Gastroesophageal sphincter (tissue), 4 donors: ENCODE results near the gene NOTO. TPM values are rescaled to one million over a fixed set of nuclear protein-coding genes. Genes with fewer than 3 reads are reported as not detected.

ENCODE experiments used
- ATAC-seq: fragments of 150-250 bp; one replicate; pipeline ENCODE4 v1.9.1; 2016; ENCODE audit warnings: mild to moderate bottlenecking, moderate library complexity
- H3K27ac ChIP-seq, 4 donors: fragments of 200-600 bp; sonication (generic) in 3 of 4; 1 replicate in 3 of 4; 2 replicates in 1 of 4; pipeline ENCODE4 v1.5.1; 2016 to 2019
- H3K27me3 ChIP-seq: fragments of 200-600 bp; sonication (generic); one replicate; pipeline ENCODE4 v1.5.1; 2019
- H3K36me3 ChIP-seq, 2 donors: fragments of 200-600 bp; sonication (generic); one replicate each; pipeline ENCODE4 v1.5.1; 2019; ENCODE audit warnings: control low read depth in 1 of 2
- H3K4me1 ChIP-seq, 3 donors: fragments of 200-600 bp; sonication (generic); 1 replicate in 2 of 3; 2 replicates in 1 of 3; pipeline ENCODE4 v1.5.1; 2016 to 2019; ENCODE audit warnings: control low read depth in 2 of 3
- H3K4me3 ChIP-seq, 2 donors: fragments of 200-600 bp; sonication (generic); one replicate each; pipeline ENCODE4 v1.5.1; 2019; ENCODE audit warnings: mild to moderate bottlenecking in 1 of 2, moderate library complexity in 1 of 2
- H3K9me3 ChIP-seq, 3 donors: fragments of 200-600 bp; sonication (generic); one replicate each; pipeline ENCODE4 v1.5.1; 2017 to 2019; ENCODE audit warnings: control low read depth in 2 of 3
- EP300 ChIP-seq: sonication (generic); formaldehyde crosslinking; IDR thresholded peaks from one replicate; pipeline ENCODE4 v1.6.1; 2017; ENCODE audit warnings: antibody characterized with exemption, mild to moderate bottlenecking
- POLR2A ChIP-seq, 2 donors: fragments of 450-650 bp; IDR thresholded peaks; one replicate each; pipeline ENCODE4 v1.6.1; 2017; ENCODE audit warnings: antibody characterized with exemption in 2 of 2, mild to moderate bottlenecking in 2 of 2, moderate library complexity in 1 of 2
- POLR2AphosphoS5 ChIP-seq: sonication (generic); formaldehyde crosslinking; IDR thresholded peaks from one replicate; pipeline ENCODE4 v1.6.1; 2017; ENCODE audit warnings: antibody characterized with exemption
- WGBS, 2 donors: methylation state at CpG; one replicate each; pipeline ENCODE4 v1.1.5; 2018; ENCODE audit warnings: low coverage in 1 of 2; 5-methylcytosine and 5-hydroxymethylcytosine counted together
- total RNA-seq, 4 donors: library from RNA; depleted of rRNA; stranded (reverse); fragments of >200 nt; gene quantifications; one replicate each; pipeline ENCODE4 v1.1.0, GENCODE V29; 2016
- TF ChIP-seq, protein P1 (sequence below), 4 experiments: fragments of 200-600 bp in 2 of 4; fragments of 450-650 bp in 2 of 4; sonication (generic) in 1 of 4; IDR thresholded peaks; one replicate each; pipeline ENCODE4 v1.5.1; 2017 to 2019; ENCODE audit warnings: antibody characterized with exemption in 4 of 4, mild to moderate bottlenecking in 2 of 4, moderate library complexity in 2 of 4

The NOTO gene
- total RNA-seq, 4 donors from 2014 or later = not detected

DNA sequence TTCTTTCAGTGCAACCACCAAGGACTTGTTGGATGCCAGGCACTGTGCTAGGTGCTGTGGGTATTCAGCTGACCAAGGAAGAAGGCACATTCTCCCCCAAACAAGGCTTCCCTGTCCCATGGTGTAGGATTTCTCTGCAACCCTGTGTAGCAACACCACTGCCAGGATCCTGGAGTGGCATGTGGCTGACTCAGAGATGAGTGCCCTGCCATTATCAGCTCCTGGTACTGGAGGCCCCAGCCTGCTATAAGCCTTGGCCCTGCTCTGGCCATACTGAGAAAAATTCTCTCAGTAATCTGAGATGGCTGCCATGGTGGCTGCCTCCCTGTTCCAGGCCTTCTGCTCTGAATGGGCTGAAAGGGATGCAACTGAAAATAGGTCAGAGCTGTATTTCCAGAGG, 15.9 kb downstream of the NOTO start:
- ATAC-seq = no peak
- peaks cover 0 to 50% of the 10 kb centered on the region in 2 donors for H3K36me3 ChIP-seq
- no peak overlapping the region for H3K4me3 ChIP-seq
- no peaks in the 10 kb centered on the region for H3K27me3 ChIP-seq
- H3K9me3 ChIP-seq = no peaks in the 10 kb centered on the region
- H3K27ac ChIP-seq = no peak overlapping the region
- no peak for TF ChIP-seq POLR2A (IDR thresholded peaks at IDR 0.05)
- H3K4me1 ChIP-seq = peaks cover 0 to 22% (median 0%) of the 10 kb centered on the region in 3 donors

DNA sequence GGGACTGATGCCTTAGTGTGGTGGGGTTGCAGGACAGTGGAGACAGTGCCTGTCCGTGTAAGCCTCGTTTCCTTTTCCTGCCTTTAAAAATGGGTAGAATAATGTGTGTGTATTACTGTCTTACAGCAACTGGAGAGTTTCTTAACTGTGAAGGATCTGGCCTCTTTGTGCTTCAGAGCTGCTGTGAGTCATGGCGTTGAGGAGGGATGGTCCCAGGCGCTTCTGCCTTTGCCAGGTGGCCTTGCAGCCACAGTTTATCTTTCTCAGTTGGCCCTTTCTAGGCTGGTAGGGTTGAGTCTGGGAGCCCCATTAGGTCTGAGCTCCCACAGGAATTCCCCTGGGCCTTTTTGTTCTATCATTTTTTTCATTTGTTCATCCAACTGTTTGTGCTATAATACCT, 21.4 kb downstream of the NOTO start:
- Histone ChIP-seq H3K4me3 (no peak overlapping the region), H3K4me1 (no peaks in the 10 kb centered on the region), H3K27me3 (no peaks in the 10 kb centered on the region), H3K9me3 (no peaks in the 10 kb centered on the region), H3K27ac (no peak overlapping the region), H3K36me3 (peaks cover 0 to 100% of the 10 kb centered on the region in 2 donors)
- no peak for ATAC-seq
- WGBS, 2 donors = 92 to 94% methylated on average over 2 to 4 of the region's 4 CpGs
- TF ChIP-seq POLR2AphosphoS5 (no peak), EP300 (no peak), POLR2A (IDR thresholded peaks at IDR 0.05) (no peak)
- TF ChIP-seq, protein P1, sequence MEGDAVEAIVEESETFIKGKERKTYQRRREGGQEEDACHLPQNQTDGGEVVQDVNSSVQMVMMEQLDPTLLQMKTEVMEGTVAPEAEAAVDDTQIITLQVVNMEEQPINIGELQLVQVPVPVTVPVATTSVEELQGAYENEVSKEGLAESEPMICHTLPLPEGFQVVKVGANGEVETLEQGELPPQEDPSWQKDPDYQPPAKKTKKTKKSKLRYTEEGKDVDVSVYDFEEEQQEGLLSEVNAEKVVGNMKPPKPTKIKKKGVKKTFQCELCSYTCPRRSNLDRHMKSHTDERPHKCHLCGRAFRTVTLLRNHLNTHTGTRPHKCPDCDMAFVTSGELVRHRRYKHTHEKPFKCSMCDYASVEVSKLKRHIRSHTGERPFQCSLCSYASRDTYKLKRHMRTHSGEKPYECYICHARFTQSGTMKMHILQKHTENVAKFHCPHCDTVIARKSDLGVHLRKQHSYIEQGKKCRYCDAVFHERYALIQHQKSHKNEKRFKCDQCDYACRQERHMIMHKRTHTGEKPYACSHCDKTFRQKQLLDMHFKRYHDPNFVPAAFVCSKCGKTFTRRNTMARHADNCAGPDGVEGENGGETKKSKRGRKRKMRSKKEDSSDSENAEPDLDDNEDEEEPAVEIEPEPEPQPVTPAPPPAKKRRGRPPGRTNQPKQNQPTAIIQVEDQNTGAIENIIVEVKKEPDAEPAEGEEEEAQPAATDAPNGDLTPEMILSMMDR (IDR thresholded peaks at IDR 0.05) = no peak

- Histone ChIP-seq H3K27me3 (no peaks in the 10 kb centered on the region), H3K4me3 (no peak overlapping the region), H3K36me3 (peaks cover 0 to 94% of the 10 kb centered on the region in 2 donors), H3K27ac (no peak overlapping the region), H3K9me3 (no peaks in the 10 kb centered on the region), H3K4me1 (no peaks in the 10 kb centered on the region)
- WGBS, 2 donors = 100% methylated on average over 1 of the region's 9 CpGs; no CpG with 5 or more reads in 1 of the 2 donors
- ATAC-seq = no peak
- TF ChIP-seq POLR2AphosphoS5 (no peak), POLR2A (IDR thresholded peaks at IDR 0.05) (no peak), EP300 (no peak)
- TF ChIP-seq, protein P1 (IDR thresholded peaks at IDR 0.05) = no peak
Measured at GRCh38 chr2:73225513-73226360, 23.4 kb downstream of the NOTO start.

- no peaks in the 10 kb centered on the region for H3K9me3 ChIP-seq
- no peak for ATAC-seq
- no peak overlapping the region for H3K27ac ChIP-seq
- peaks cover 0 to under 1% (median 0%) of the 10 kb centered on the region in 3 donors for H3K4me1 ChIP-seq
- WGBS, 2 donors = no CpG with 5 or more reads among the region's 3 CpGs
- no peak for TF ChIP-seq POLR2A (IDR thresholded peaks at IDR 0.05)
- no peak for TF ChIP-seq EP300
- H3K27me3 ChIP-seq = no peaks in the 10 kb centered on the region
- peaks cover 0 to 81% of the 10 kb centered on the region in 2 donors for H3K36me3 ChIP-seq
- H3K4me3 ChIP-seq = no peak overlapping the region
Measured at GRCh38 chr2:73227086-73227485, 24.7 kb downstream of the NOTO start.

GRCh38 chr2:73228631-73229030, 26.3 kb downstream of the NOTO start:
- 73% methylated on average over 7 of the region's 14 CpGs; no CpG with 5 or more reads in 1 of the 2 donors for WGBS, 2 donors
- no peak overlapping the region for H3K4me3 ChIP-seq
- ATAC-seq = no peak
- no peak overlapping the region for H3K27ac ChIP-seq
- TF ChIP-seq POLR2A (IDR thresholded peaks at IDR 0.05) (no peak), EP300 (no peak), POLR2AphosphoS5 (no peak)
- TF ChIP-seq, protein P1 (IDR thresholded peaks at IDR 0.05) = no peak
- peaks cover 0 to 7% (median 3%) of the 10 kb centered on the region in 3 donors for H3K4me1 ChIP-seq
- peaks cover 0 to 65% of the 10 kb centered on the region in 2 donors for H3K36me3 ChIP-seq
- H3K27me3 ChIP-seq = no peaks in the 10 kb centered on the region
- no peaks in the 10 kb centered on the region for H3K9me3 ChIP-seq
